Erythroblast (primary cell): ENCODE measurements around the gene CENPM.

Experiments
- DNase-seq, 2 experiments: peaks; one replicate each; lab custom pipeline; 2025; lab: John Stamatoyannopoulos, UW
- GATA1 ChIP-seq: IDR thresholded peaks from 2 replicates; pipeline ENCODE4 v1.6.1; 2011; ENCODE audit warnings: low read depth, mild to moderate bottlenecking, control low read depth, low read length, moderate library complexity
- POLR2A ChIP-seq: IDR thresholded peaks from 2 replicates; pipeline ENCODE4 v1.6.1; 2011; ENCODE audit warnings: mild to moderate bottlenecking, low read length

Gene CENPM

GRCh38 chr22:41917375-41917902 is 29.5 kb downstream of the CENPM start:
- no peak for DNase-seq
- TF ChIP-seq POLR2A: no peak
- no peak for TF ChIP-seq GATA1

GRCh38 chr22:41916745-41917358 is 30.1 kb downstream of the CENPM start:
- no peak for DNase-seq
- TF ChIP-seq POLR2A (no peak), GATA1 (no peak)

GRCh38 chr22:41915786-41916493 is 31.0 kb downstream of the CENPM start:
- DNase-seq: no peak

GRCh38 chr22:41915035-41915785 is 31.7 kb downstream of the CENPM start, which contains the start of gene SHISA8:
Gene SHISA8, minus strand, starts transcription at chr22:41915074. Its CDS starts 407 bp downstream, at chr22:41914667.
- no peak for DNase-seq
- TF ChIP-seq POLR2A: no peak
- TF ChIP-seq GATA1: no peak

More at GRCh38 chr22:41915786-41916493, 31.0 kb downstream of the CENPM start:
- TF ChIP-seq GATA1 (no peak), POLR2A (no peak)

GRCh38 chr22:41914611-41915034 is 32.3 kb downstream of the CENPM start:
- no peak for DNase-seq
- TF ChIP-seq GATA1 (no peak), POLR2A (no peak)

- peak in 1 of 2 experiments; percentile 32 for DNase-seq
- TF ChIP-seq GATA1: no peak
- TF ChIP-seq POLR2A: no peak
Measured at GRCh38 chr22:41913842-41914534, 33.0 kb downstream of the CENPM start.

- TF ChIP-seq POLR2A (no peak), GATA1 (no peak)
- DNase-seq: no peak
Measured at GRCh38 chr22:41913040-41913719, 33.8 kb downstream of the CENPM start.

GRCh38 chr22:41912338-41913039 is 34.5 kb downstream of the CENPM start:
- TF ChIP-seq GATA1 (no peak), POLR2A (no peak)
- no peak for DNase-seq

GRCh38 chr22:41911001-41911611 is 35.8 kb downstream of the CENPM start:
- DNase-seq: no peak
- TF ChIP-seq POLR2A (no peak), GATA1 (no peak)

- peak; percentile 37 to 46 for DNase-seq
- TF ChIP-seq POLR2A (no peak), GATA1 (no peak)
Measured at GRCh38 chr22:41910050-41911000, 36.6 kb downstream of the CENPM start.

GRCh38 chr22:41909310-41910049 is 37.5 kb downstream of the CENPM start:
- DNase-seq: no peak
- no peak for TF ChIP-seq POLR2A
- TF ChIP-seq GATA1: no peak
